Measurements from ENCODE around the gene TRIM41. TPM values are rescaled to one million over a fixed set of nuclear protein-coding genes. Genes with fewer than 3 reads are reported as not detected.
"Not testable (repeated sequence)": the region's sequence is repeated elsewhere in the genome, so short reads cannot be mapped to it uniquely, and the experiment has no call there.

TRIM41 gene
- total RNA-seq, 4 donors from 2014 or later: 17.9 to 23.9 (median 18.7) TPM

- 9 to 11% methylated on average over 22 to 37 of the region's 37 CpGs for WGBS, 2 donors (ENCODE audit: low coverage in 1 of 2)
- H3K27ac ChIP-seq: peak overlapping the region; percentile 75 to 84 (median 79)
- DNase-seq: no peak
- no peaks in the 10 kb centered on the region for H3K36me3 ChIP-seq
- H3K27me3 ChIP-seq: peaks cover 14% of the 10 kb centered on the region
- intact Hi-C loops (cut with DNase I; ENCODE audit: low total_unique reads) (no loop called here), in situ Hi-C loops (cut with MboI; ENCODE audit: low pct_ligation_motif_present in 1 of 4, low pct_unique_long_range_greater_than_20kb in 1 of 4, low sequenced_read_pairs in 3 of 4) (no loop called here)
- H3K4me1 ChIP-seq: peaks cover 0 to 53% (median 32%) of the 10 kb centered on the region in 4 donors
- no peaks in the 10 kb centered on the region for H3K9me3 ChIP-seq
- peak overlapping the region in 3 of 4 donors; percentile 29 to 69 (median 60) for H3K4me3 ChIP-seq
- TF ChIP-seq POLR2A (IDR thresholded peaks at IDR 0.05): no peak
- no peak for TF ChIP-seq CTCF (IDR thresholded peaks at IDR 0.05)
- no peak for TF ChIP-seq POLR2AphosphoS5 (IDR thresholded peaks at IDR 0.05)
Observed at GRCh38 chr5:181205761-181206649, 17.1 kb upstream of the TRIM41 start.

DNA sequence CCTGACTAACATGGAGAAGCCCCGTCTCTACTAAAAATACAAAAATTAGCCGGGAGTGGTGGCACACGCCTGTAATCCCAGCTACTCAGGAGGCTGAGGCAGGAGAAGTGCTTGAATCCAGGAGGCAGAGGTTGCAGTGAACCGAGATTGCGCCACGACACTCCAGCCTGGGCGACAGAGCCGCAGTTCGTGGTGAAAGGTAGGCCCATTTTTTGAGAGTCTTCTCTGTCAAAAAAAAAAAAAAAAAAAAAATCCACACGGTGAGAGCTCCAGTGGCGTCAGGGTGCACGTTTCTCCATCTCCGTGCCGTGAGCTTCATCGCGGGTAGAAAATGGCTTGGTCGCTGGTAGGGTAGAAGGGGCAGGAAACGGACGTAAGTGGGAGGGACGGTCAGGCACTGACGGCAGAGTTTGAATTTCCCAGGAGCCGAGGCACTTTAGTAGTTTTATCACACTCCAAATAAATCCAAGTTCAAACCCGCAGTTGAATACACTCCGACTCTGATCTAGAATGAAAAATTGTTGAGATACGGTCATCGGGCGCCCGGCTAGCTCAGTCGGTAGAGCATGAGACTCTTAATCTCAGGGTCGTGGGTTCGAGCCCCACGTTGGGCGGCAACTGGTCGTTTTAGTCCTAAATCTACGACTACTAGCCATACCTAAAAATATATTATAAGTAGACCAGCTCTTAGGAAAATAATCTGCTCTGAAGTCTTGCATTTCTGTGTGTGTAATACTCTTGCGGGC lies 15.7 kb upstream of the TRIM41 start:
- Histone ChIP-seq H3K4me1 (peaks cover 0 to 49% (median 32%) of the 10 kb centered on the region in 4 donors), H3K4me3 (peak overlapping the region; percentile 15 to 69 (median 34)), H3K27ac (peak overlapping the region; percentile 75 to 84 (median 79)), H3K9me3 (no peaks in the 10 kb centered on the region), H3K36me3 (no peaks in the 10 kb centered on the region), H3K27me3 (peaks cover 14% of the 10 kb centered on the region)
- intact Hi-C loops (cut with DNase I; ENCODE audit: low total_unique reads): no loop called here
- WGBS, 2 donors (ENCODE audit: low coverage in 1 of 2): 1 to 3% methylated on average over 15 to 36 of the region's 36 CpGs
- in situ Hi-C loops (cut with MboI; ENCODE audit: low pct_ligation_motif_present in 1 of 4, low pct_unique_long_range_greater_than_20kb in 1 of 4, low sequenced_read_pairs in 3 of 4): no loop called here
- peak; percentile 80 for DNase-seq
- no peak for TF ChIP-seq POLR2A (IDR thresholded peaks at IDR 0.05)
- TF ChIP-seq POLR2AphosphoS5 (IDR thresholded peaks at IDR 0.05): peak in 2 of 3 donors; percentile 17 to 45

GRCh38 chr5:181207960-181208253 lies 15.2 kb upstream of the TRIM41 start:
- intact Hi-C loops (cut with DNase I; ENCODE audit: low total_unique reads): no loop called here
- Histone ChIP-seq H3K9me3 (no peaks in the 10 kb centered on the region), H3K27ac (peak overlapping the region; percentile 75 to 84 (median 79)), H3K4me1 (peaks cover 0 to 45% (median 32%) of the 10 kb centered on the region in 4 donors), H3K27me3 (peaks cover 14% of the 10 kb centered on the region), H3K36me3 (no peaks in the 10 kb centered on the region), H3K4me3 (peak overlapping the region in 1 of 4 donors; percentile 69)
- no peak for DNase-seq
- in situ Hi-C loops (cut with MboI; ENCODE audit: low pct_ligation_motif_present in 1 of 4, low pct_unique_long_range_greater_than_20kb in 1 of 4, low sequenced_read_pairs in 3 of 4): no loop called here
- 45 to 47% methylated on average over 3 of the region's 3 CpGs for WGBS, 2 donors (ENCODE audit: low coverage in 1 of 2)
- TF ChIP-seq POLR2AphosphoS5 (IDR thresholded peaks at IDR 0.05): no peak
- TF ChIP-seq EP300 (IDR thresholded peaks at IDR 0.05; ENCODE audit: low read depth): no peak
- no peak for TF ChIP-seq POLR2A (IDR thresholded peaks at IDR 0.05)
- no peak for TF ChIP-seq CTCF (IDR thresholded peaks at IDR 0.05)

GRCh38 chr5:181209006-181209405 lies 14.1 kb upstream of the TRIM41 start:
- peaks cover 0 to 34% (median 28%) of the 10 kb centered on the region in 4 donors for H3K4me1 ChIP-seq
- intact Hi-C loops (cut with DNase I; ENCODE audit: low total_unique reads); H3K27ac ChIP-seq; H3K36me3 ChIP-seq; H3K4me3 ChIP-seq; DNase-seq; in situ Hi-C loops (cut with MboI; ENCODE audit: low pct_ligation_motif_present in 1 of 4, low pct_unique_long_range_greater_than_20kb in 1 of 4, low sequenced_read_pairs in 3 of 4); H3K27me3 ChIP-seq; H3K9me3 ChIP-seq: not testable (repeated sequence)
- WGBS, 2 donors (ENCODE audit: low coverage in 1 of 2): 85 to 90% methylated on average over 18 to 24 of the region's 24 CpGs

DNA sequence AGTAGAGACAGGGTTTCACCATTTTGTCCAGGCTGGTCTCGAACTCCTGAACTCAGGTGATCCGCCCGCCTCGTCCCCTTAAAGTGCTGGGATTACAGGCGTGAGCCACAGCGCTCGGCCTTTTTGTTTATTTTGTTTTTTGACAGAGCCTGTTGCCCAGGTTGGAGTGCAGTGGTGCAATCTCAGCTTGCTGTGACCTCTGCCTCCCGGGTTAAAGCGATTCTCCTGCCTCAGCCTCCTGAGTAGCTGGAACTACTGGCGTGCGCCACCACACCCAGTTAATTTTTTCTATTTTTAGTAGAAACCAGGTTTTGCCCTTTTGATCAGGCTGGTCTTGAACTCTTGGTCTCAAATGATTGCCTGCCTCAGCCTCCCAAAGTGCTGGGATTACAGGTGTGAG lies 12.9 kb upstream of the TRIM41 start:
- H3K36me3 ChIP-seq; in situ Hi-C loops (cut with MboI; ENCODE audit: low pct_ligation_motif_present in 1 of 4, low pct_unique_long_range_greater_than_20kb in 1 of 4, low sequenced_read_pairs in 3 of 4); DNase-seq; intact Hi-C loops (cut with DNase I; ENCODE audit: low total_unique reads); H3K9me3 ChIP-seq; H3K27ac ChIP-seq; H3K4me3 ChIP-seq; H3K27me3 ChIP-seq: not testable (repeated sequence)
- 66 to 80% methylated on average over 6 to 11 of the region's 11 CpGs for WGBS, 2 donors (ENCODE audit: low coverage in 1 of 2)
- peaks cover 0 to 24% (median 16%) of the 10 kb centered on the region in 4 donors for H3K4me1 ChIP-seq

GRCh38 chr5:181210698-181211097 lies 12.4 kb upstream of the TRIM41 start:
- in situ Hi-C loops (cut with MboI; ENCODE audit: low pct_ligation_motif_present in 1 of 4, low pct_unique_long_range_greater_than_20kb in 1 of 4, low sequenced_read_pairs in 3 of 4); H3K4me3 ChIP-seq; H3K9me3 ChIP-seq; H3K27me3 ChIP-seq; H3K27ac ChIP-seq; intact Hi-C loops (cut with DNase I; ENCODE audit: low total_unique reads); DNase-seq; H3K36me3 ChIP-seq: not testable (repeated sequence)
- peaks cover 0 to 19% (median 11%) of the 10 kb centered on the region in 4 donors for H3K4me1 ChIP-seq
- 88 to 96% methylated on average over 4 to 17 of the region's 17 CpGs for WGBS, 2 donors (ENCODE audit: low coverage in 1 of 2)

Measured in transverse colon (tissue), 4 donors.